PC-9 (cell line): ENCODE measurements around the gene ZNF598. TPM values are rescaled to one million over a fixed set of nuclear protein-coding genes. Genes with fewer than 3 reads are reported as not detected.

Experiments used
- BruUV-seq: library from RNA; stranded (reverse); fragments of 400-500 nt; replicated peaks from 2 replicates; lab custom pipeline; 2021; lab: Mats Ljungman, UMichigan
- CTCF ChIA-PET: fragments of 300-600 bp; sonication (Branson Sonifier 250); formaldehyde crosslinking; loops from one replicate; lab custom pipeline; 2022; ENCODE audit warnings: antibody characterized with exemption; lab: Charles Lee
- POLR2A ChIA-PET: fragments of 300-600 bp; sonication (Branson Sonifier 250); formaldehyde crosslinking; loops from one replicate; lab custom pipeline; 2022; ENCODE audit warnings: antibody characterized with exemption; ENCODE audit not compliant: unreplicated experiment; lab: Charles Lee
- DNase-seq, 2 experiments: peaks; one replicate each; pipeline versions ENCODE4 v3.0.0 to v3.0.0-alpha.2; 2015 to 2022; ENCODE audit warnings: mixed read lengths in 1 of 2
- H2AFZ ChIP-seq: fragments of 200-600 bp; sonication (generic); 2 replicates; pipeline ENCODE4 v1.8.1; 2017; ENCODE audit warnings: antibody characterized with exemption
- H3F3A ChIP-seq: fragments of 200-600 bp; sonication (generic); 2 replicates; pipeline ENCODE4 v1.8.1; 2017; ENCODE audit warnings: antibody characterized with exemption, mild to moderate bottlenecking, low read depth; ENCODE audit not compliant: insufficient read depth
- H3K27ac ChIP-seq: fragments of 200-600 bp; sonication (generic); 2 replicates; pipeline ENCODE4 v1.6.1; 2016; ENCODE audit warnings: mixed run types
- H3K27me3 ChIP-seq: fragments of 200-600 bp; sonication (generic); 2 replicates; pipeline ENCODE4 v1.6.1; 2016; ENCODE audit warnings: low read depth, mixed run types; ENCODE audit not compliant: insufficient read depth
- H3K36me3 ChIP-seq: fragments of 200-600 bp; sonication (generic); 2 replicates; pipeline ENCODE4 v1.6.1; 2016; ENCODE audit warnings: low read depth, mixed run types
- H3K4me1 ChIP-seq: fragments of 200-600 bp; sonication (generic); replicated peaks from 2 replicates; pipeline ENCODE4 v1.6.1; 2016; ENCODE audit warnings: mixed run types; ENCODE audit not compliant: insufficient read depth
- H3K4me2 ChIP-seq: fragments of 200-600 bp; sonication (generic); 2 replicates; pipeline ENCODE4 v1.6.1; 2017; ENCODE audit warnings: mixed run types
- H3K4me3 ChIP-seq: fragments of 200-600 bp; sonication (generic); 2 replicates; pipeline ENCODE4 v1.6.1; 2016; ENCODE audit warnings: mixed run types
- H3K79me2 ChIP-seq: fragments of 200-600 bp; sonication (generic); 2 replicates; pipeline ENCODE4 v1.6.1; 2017; ENCODE audit warnings: low read depth, mixed run types
- H3K9me2 ChIP-seq: fragments of 200-600 bp; sonication (generic); 2 replicates; pipeline ENCODE4 v1.8.1; 2017; ENCODE audit warnings: mild to moderate bottlenecking; ENCODE audit not compliant: insufficient read depth
- H3K9me3 ChIP-seq: fragments of 200-600 bp; sonication (generic); 2 replicates; pipeline ENCODE4 v1.8.1; 2016; ENCODE audit warnings: low read depth; ENCODE audit not compliant: insufficient read depth
- H4K20me1 ChIP-seq: fragments of 200-600 bp; sonication (generic); 2 replicates; pipeline ENCODE4 v1.8.1; 2017; ENCODE audit not compliant: insufficient read depth
- CTCF ChIP-seq: fragments of 200-600 bp; sonication (generic); conservative IDR thresholded peaks from 2 replicates; pipeline ENCODE4 v1.6.1; 2017; ENCODE audit warnings: mixed run types, antibody characterized with exemption, mild to moderate bottlenecking, moderate library complexity
- EZH2 ChIP-seq: fragments of 200-600 bp; sonication (generic); IDR thresholded peaks from 2 replicates; pipeline ENCODE4 v1.8.0; 2017; ENCODE audit warnings: antibody characterized with exemption, low read depth
- intact Hi-C: fragments of 100-400 bp; cut with micrococcal nuclease; formaldehyde crosslinking; loops from one replicate; pipeline ENCODE4 v1.10.0; 2022; ENCODE audit not compliant: unreplicated experiment
- total RNA-seq: library from RNA; stranded (reverse); gene quantifications from 2 replicates; pipeline ENCODE4 v1.2.3, GENCODE V29; 2021

ZNF598 gene
- total RNA-seq, 1 experiment from 2014 or later, result 72.5 TPM

GRCh38 chr16:2045965-2046892 lies 36.6 kb upstream of the ZNF598 start:
- Histone ChIP-seq H3K9me3 (no peaks in the 10 kb centered on the region), H3K79me2 (peaks cover 26% of the 10 kb centered on the region), H3K4me1 (peaks cover 42% of the 10 kb centered on the region), H3K27ac (no peak overlapping the region), H4K20me1 (no peaks in the 10 kb centered on the region), H3K27me3 (no peaks in the 10 kb centered on the region), H2AFZ (no peak overlapping the region), H3K9me2 (no peaks in the 10 kb centered on the region), H3F3A (peaks cover 31% of the 10 kb centered on the region), H3K4me3 (peak overlapping the region; percentile 88; the same call in 1 of the 2 replicates), H3K4me2 (peak overlapping the region; percentile 94), H3K36me3 (no peaks in the 10 kb centered on the region)
- ChIA-PET CTCF (no interaction called here), POLR2A (interaction anchor here (0.7 kb wide), 1 partner anchor 43 kb away, joined by 6 read pairs; no protein-coding TSS in a partner anchor)
- BruUV-seq, result no TSS peak
- intact Hi-C loops, result loop anchor here (2.0 to 10.0 kb wide), 3 partner anchors 13 to 559 kb away; partner anchors contain the start of genes GFER and NOXO1
- no peak for TF ChIP-seq EZH2
- no peak for TF ChIP-seq CTCF
- no peak for DNase-seq

DNA sequence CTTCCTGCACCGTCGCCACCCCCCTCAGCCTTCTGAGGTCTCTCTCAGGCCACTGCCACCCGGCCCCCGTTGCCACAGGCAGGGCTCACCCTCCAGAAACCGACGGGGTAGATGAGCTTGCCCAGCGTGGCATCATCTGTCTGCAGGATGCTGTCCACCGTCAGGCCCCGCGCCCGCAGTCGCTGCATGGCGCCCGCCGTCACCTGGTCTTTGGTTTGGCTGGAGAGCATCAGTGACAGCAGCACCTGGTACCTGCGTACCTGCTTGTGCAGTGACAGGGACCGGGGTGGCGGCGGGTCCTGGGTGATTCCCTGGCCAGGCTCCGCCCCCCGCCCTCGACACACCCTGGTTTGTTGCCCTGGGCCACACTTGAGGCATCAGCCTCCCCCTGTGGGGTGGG lies 34.9 kb upstream of the ZNF598 start:
- no peak overlapping the region for H3K27ac ChIP-seq
- H3K4me2 ChIP-seq, result no peak overlapping the region
- H3K79me2 ChIP-seq, result peaks cover 25% of the 10 kb centered on the region
- ChIA-PET CTCF (interaction anchor here (0.7 kb wide), 1 partner anchor 103 kb away, joined by 3 read pairs; no protein-coding TSS in a partner anchor), POLR2A (no interaction called here)
- H3F3A ChIP-seq, result peaks cover 42% of the 10 kb centered on the region
- no TSS peak for BruUV-seq
- intact Hi-C loops, result loop anchor here (10.0 kb wide), 1 partner anchor 560 kb away; no protein-coding TSS in a partner anchor
- H4K20me1 ChIP-seq, result no peaks in the 10 kb centered on the region
- H3K9me3 ChIP-seq, result no peaks in the 10 kb centered on the region
- no peak overlapping the region for H2AFZ ChIP-seq
- no peaks in the 10 kb centered on the region for H3K36me3 ChIP-seq
- H3K27me3 ChIP-seq, result no peaks in the 10 kb centered on the region
- TF ChIP-seq CTCF (no peak), EZH2 (no peak)
- no peak overlapping the region for H3K4me3 ChIP-seq
- no peak for DNase-seq
- peaks cover 57% of the 10 kb centered on the region for H3K4me1 ChIP-seq
- H3K9me2 ChIP-seq, result no peaks in the 10 kb centered on the region

- no peaks in the 10 kb centered on the region for H3K9me2 ChIP-seq
- BruUV-seq, result no TSS peak
- H3K79me2 ChIP-seq, result peaks cover 18% of the 10 kb centered on the region
- H3K27ac ChIP-seq, result no peak overlapping the region
- DNase-seq, result no peak
- intact Hi-C loops, result loop anchor here (1.0 to 10.0 kb wide), 3 partner anchors 9 to 561 kb away; no protein-coding TSS in a partner anchor
- no peaks in the 10 kb centered on the region for H3K9me3 ChIP-seq
- POLR2A ChIA-PET, result interaction anchor here (0.5 to 0.6 kb wide), 2 partner anchors 36 to 65 kb away, joined by 3 read pairs; no protein-coding TSS in a partner anchor
- no peak overlapping the region for H3K4me3 ChIP-seq
- no peak overlapping the region for H3K4me2 ChIP-seq
- H3K27me3 ChIP-seq, result no peaks in the 10 kb centered on the region
- no peaks in the 10 kb centered on the region for H4K20me1 ChIP-seq
- H3K4me1 ChIP-seq, result peaks cover 56% of the 10 kb centered on the region
- TF ChIP-seq EZH2 (no peak), CTCF (no peak)
- no peak overlapping the region for H2AFZ ChIP-seq
- H3K36me3 ChIP-seq, result no peaks in the 10 kb centered on the region
- CTCF ChIA-PET, result interaction anchor here (0.6 kb wide), 2 partner anchors 47 to 96 kb away, joined by 4 to 6 read pairs; no protein-coding TSS in a partner anchor
- H3F3A ChIP-seq, result peaks cover 42% of the 10 kb centered on the region
These were observed 34.2 kb upstream of the ZNF598 start for GRCh38 chr16:2043667-2044451.
